NB4 (cell line): ENCODE results near the gene CACNG5.

Experiments
- DNase-seq: peaks from one replicate; pipeline ENCODE4 v3.0.0; 2010; ENCODE audit warnings: low read depth
- H3K4me3 ChIP-seq: one replicate; pipeline ENCODE4 v1.5.1; 2011; ENCODE audit warnings: mild to moderate bottlenecking, low read depth, low read length, moderate library complexity
- MYC ChIP-seq: IDR thresholded peaks from 2 replicates; pipeline ENCODE4 v1.6.1; 2011; ENCODE audit warnings: low read depth, low read length
- POLR2A ChIP-seq: IDR thresholded peaks from 2 replicates; pipeline ENCODE4 v1.6.1; 2011; ENCODE audit warnings: mild to moderate bottlenecking; ENCODE audit not compliant: insufficient read length; ENCODE audit errors: extremely low read depth
- TF ChIP-seq, protein P1 (sequence below): IDR thresholded peaks from one replicate; pipeline ENCODE4 v1.5.1; 2012; ENCODE audit warnings: low read depth, low read length
- TF ChIP-seq, protein P2 (sequence below): IDR thresholded peaks from 2 replicates; pipeline ENCODE4 v1.6.1; 2011; ENCODE audit warnings: low read depth, low read length

The CACNG5 gene

DNA sequence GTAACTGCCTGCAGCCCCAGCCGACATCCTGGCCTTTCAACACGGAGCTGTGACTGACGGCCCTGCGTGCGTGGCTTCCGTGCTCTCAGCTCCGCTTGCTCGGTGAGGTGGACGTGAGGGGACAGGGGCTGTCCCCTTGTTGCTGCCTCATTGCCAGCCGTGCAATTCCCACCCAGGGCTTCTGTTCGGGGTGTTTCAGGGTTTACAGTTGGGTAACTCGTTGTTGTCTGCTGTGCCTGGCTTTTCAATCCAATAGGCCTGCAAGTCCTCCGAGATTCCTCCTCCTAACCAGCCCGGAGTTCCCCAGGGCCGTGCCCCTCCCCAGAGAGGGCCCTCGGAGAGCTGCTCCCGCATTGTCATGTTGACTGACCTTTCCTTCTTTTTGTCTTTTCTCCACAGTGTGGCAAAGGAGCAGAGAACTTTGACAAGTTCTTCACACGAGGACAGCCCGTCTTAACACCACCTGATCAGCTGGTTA, 31.4 kb upstream of the CACNG5 start:
- DNase-seq = no peak
- H3K4me3 ChIP-seq = no peak overlapping the region
- TF ChIP-seq MYC (no peak), POLR2A (no peak)
- TF ChIP-seq, protein P1, sequence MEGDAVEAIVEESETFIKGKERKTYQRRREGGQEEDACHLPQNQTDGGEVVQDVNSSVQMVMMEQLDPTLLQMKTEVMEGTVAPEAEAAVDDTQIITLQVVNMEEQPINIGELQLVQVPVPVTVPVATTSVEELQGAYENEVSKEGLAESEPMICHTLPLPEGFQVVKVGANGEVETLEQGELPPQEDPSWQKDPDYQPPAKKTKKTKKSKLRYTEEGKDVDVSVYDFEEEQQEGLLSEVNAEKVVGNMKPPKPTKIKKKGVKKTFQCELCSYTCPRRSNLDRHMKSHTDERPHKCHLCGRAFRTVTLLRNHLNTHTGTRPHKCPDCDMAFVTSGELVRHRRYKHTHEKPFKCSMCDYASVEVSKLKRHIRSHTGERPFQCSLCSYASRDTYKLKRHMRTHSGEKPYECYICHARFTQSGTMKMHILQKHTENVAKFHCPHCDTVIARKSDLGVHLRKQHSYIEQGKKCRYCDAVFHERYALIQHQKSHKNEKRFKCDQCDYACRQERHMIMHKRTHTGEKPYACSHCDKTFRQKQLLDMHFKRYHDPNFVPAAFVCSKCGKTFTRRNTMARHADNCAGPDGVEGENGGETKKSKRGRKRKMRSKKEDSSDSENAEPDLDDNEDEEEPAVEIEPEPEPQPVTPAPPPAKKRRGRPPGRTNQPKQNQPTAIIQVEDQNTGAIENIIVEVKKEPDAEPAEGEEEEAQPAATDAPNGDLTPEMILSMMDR = no peak
- TF ChIP-seq, protein P2, sequence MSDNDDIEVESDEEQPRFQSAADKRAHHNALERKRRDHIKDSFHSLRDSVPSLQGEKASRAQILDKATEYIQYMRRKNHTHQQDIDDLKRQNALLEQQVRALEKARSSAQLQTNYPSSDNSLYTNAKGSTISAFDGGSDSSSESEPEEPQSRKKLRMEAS = no peak

DNA sequence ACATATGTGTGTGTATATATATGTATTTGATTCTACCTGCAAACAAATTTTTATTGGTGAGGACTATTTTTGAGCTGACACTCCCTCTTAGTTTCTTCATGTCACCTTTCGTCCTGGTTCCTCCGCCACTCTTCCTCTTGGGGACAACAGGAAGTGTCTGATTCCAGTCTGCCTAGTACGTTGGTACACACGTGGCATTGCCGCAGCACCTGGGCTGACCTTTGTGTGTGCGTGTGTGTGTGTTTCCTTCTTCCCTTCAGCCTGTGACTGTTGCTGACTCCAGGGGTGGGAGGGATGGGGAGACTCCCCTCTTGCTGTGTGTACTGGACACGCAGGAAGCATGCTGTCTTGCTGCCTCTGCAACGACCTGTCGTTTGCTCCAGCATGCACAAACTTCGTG, 29.4 kb upstream of the CACNG5 start:
- no peak overlapping the region for H3K4me3 ChIP-seq
- DNase-seq = no peak
- no peak for TF ChIP-seq POLR2A
- TF ChIP-seq, protein P1 = no peak
- TF ChIP-seq, protein P2 = no peak
- TF ChIP-seq MYC = no peak

DNA sequence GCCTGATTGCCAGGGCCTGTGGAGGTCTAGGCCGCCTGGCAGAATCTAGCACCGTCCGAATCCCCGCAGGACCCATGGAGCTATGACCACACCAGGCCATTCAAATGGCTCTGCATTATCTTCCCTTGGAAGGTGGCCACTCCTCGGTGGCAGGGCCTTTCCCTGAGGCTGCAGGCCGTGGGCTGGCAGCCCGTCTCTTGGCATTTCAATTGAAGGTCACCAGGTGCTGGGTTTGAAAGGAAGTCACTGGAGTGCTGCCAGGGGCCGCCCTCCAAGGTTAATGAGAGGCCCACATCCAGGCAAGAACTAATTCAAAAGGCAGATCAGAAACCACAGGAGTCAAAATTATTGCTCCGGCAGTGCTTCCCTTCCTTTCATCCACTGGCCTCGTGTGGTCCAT, 27.7 kb upstream of the CACNG5 start:
- no peak overlapping the region for H3K4me3 ChIP-seq
- TF ChIP-seq, protein P2 = no peak
- TF ChIP-seq POLR2A (no peak), MYC (no peak)
- TF ChIP-seq, protein P1 = no peak
- no peak for DNase-seq

DNA sequence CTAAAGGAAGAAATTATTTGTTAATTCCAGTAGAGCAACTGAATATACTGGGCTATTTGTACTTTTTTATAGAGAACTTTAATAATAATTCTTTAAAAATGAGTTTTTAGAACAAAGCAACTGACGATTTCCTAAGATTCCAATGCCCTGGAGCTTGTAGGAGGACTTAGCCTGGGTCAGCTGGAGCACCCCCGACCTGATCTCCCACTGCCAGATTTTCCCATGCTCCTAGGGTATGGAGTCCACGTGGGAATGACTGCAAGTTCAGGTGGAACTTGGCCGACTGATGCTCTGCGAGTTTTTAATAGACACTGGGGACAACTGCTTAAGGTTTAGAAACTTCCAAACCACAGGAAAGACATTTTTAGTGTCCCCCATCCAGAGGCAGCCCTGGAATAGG, 25.5 kb upstream of the CACNG5 start:
- no peak overlapping the region for H3K4me3 ChIP-seq
- no peak for DNase-seq
- TF ChIP-seq, protein P1 = no peak
- no peak for TF ChIP-seq MYC
- no peak for TF ChIP-seq POLR2A
- TF ChIP-seq, protein P2 = no peak

DNA sequence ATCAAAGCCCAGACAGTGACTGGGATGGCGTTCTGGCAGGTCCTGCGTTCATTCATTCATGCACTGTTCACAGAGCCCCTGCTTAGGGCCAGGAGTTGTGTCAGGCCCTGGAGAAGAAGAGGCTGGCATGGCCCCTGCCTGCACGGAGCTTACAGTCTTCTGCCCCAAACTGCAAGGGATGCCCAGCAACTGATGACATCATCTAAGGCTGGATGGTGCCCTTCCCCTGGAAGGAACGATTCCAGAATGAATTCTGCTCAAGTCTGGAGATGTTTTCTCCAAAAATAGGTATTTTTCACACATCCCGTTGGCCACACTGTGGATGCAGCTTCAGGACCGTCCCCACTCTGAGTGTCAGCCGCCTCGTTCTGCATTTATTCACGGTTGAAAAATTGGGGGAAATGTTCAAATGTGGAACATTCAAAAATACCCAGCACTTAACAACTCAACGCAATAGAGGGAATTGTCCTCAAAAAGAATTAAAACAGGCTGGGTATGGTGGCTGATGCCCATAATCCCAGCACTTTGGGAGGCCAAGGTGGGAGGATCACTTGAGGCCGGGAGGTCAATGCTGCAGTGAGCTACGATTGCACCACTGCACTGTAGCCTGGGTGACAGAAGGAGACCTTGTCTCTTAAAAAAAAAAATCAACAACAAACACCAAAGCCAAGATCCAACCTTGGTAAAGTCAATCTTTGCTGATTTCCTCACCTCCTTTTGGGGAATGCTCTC, 23.8 kb upstream of the CACNG5 start:
- no peak overlapping the region for H3K4me3 ChIP-seq
- no peak for DNase-seq
- TF ChIP-seq, protein P2 = no peak
- TF ChIP-seq, protein P1 = no peak
- TF ChIP-seq MYC (no peak), POLR2A (no peak)
